ENCODE measurements around the gene LMNTD2. TPM values are rescaled to one million over a fixed set of nuclear protein-coding genes. Genes with fewer than 3 reads are reported as not detected.
A peak's percentile ranks its signal among the peaks of the same experiment; 100 is the strongest.

The LMNTD2 gene
- total and polyA plus RNA-seq, 2 experiments from 2014 or later = 7.3 to 15.9 TPM

DNA sequence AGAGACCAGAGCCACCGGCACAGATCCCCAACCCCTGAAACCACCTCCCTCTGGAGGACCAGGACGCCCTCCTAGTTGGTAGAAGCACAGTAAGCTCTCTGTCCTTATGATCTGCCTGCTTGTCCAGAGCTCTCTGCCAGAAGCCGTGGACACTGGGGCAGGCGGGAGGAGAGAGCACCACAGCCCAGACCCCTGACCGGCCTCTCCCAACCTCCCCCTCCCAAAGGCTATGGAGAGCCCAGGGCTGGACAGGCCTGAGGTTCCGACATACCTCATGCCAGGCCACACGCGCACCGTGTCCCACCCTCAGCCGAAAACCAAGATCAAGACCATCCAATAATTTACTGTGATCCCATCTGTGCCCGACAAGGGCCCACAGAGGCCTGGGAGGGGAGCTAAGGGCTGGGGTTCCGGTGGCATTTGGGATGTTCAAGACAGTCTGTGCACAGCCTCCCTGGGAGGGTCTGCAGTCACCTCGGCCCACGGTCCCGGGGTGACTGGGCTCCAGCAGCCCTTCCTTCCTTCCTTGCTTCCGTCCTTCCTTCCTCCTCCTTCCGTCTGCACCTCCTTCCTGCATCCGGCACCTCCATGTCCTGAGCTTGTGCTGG is 28.5 kb downstream of the LMNTD2 start:
- H3K27me3 ChIP-seq = no peaks in the 10 kb centered on the region
- no peaks in the 10 kb centered on the region for H3K36me3 ChIP-seq (replicated peaks; ENCODE audit: insufficient read depth, low read depth)
- H3K4me2 ChIP-seq = no peak overlapping the region
- peak; percentile 5 for DNase-seq (ENCODE audit: low spot score)
- no peak overlapping the region for H3K4me3 ChIP-seq
- H3K9me2 ChIP-seq (replicated peaks; ENCODE audit: insufficient read depth) = no peaks in the 10 kb centered on the region
- H4K20me1 ChIP-seq (ENCODE audit: insufficient read depth, poor library complexity, severe bottlenecking) = peaks cover 15% of the 10 kb centered on the region
- H3K27ac ChIP-seq = no peak overlapping the region
- H3K79me2 ChIP-seq = peaks cover 10% of the 10 kb centered on the region
- no peaks in the 10 kb centered on the region for H3K9me3 ChIP-seq (ENCODE audit: low read depth)
- TF ChIP-seq EZH2 (IDR thresholded peaks at IDR 0.05; ENCODE audit: borderline replicate concordance) (no peak), EZH2phosphoT487 (IDR thresholded peaks at IDR 0.05; ENCODE audit: low read depth, severe bottlenecking, unreplicated experiment) (no peak)
- TF ChIP-seq, protein P1, sequence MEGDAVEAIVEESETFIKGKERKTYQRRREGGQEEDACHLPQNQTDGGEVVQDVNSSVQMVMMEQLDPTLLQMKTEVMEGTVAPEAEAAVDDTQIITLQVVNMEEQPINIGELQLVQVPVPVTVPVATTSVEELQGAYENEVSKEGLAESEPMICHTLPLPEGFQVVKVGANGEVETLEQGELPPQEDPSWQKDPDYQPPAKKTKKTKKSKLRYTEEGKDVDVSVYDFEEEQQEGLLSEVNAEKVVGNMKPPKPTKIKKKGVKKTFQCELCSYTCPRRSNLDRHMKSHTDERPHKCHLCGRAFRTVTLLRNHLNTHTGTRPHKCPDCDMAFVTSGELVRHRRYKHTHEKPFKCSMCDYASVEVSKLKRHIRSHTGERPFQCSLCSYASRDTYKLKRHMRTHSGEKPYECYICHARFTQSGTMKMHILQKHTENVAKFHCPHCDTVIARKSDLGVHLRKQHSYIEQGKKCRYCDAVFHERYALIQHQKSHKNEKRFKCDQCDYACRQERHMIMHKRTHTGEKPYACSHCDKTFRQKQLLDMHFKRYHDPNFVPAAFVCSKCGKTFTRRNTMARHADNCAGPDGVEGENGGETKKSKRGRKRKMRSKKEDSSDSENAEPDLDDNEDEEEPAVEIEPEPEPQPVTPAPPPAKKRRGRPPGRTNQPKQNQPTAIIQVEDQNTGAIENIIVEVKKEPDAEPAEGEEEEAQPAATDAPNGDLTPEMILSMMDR (IDR thresholded peaks at IDR 0.05; ENCODE audit: poor library complexity) = no peak
- WGBS (ENCODE audit: low lambda C conversion rate, missing lambda C conversion rate) = 96% methylated on average over 16 of the region's 18 CpGs
- peaks cover 17% of the 10 kb centered on the region for H3K4me1 ChIP-seq (ENCODE audit: insufficient read depth)
- H2AFZ ChIP-seq = no peak overlapping the region

DNA sequence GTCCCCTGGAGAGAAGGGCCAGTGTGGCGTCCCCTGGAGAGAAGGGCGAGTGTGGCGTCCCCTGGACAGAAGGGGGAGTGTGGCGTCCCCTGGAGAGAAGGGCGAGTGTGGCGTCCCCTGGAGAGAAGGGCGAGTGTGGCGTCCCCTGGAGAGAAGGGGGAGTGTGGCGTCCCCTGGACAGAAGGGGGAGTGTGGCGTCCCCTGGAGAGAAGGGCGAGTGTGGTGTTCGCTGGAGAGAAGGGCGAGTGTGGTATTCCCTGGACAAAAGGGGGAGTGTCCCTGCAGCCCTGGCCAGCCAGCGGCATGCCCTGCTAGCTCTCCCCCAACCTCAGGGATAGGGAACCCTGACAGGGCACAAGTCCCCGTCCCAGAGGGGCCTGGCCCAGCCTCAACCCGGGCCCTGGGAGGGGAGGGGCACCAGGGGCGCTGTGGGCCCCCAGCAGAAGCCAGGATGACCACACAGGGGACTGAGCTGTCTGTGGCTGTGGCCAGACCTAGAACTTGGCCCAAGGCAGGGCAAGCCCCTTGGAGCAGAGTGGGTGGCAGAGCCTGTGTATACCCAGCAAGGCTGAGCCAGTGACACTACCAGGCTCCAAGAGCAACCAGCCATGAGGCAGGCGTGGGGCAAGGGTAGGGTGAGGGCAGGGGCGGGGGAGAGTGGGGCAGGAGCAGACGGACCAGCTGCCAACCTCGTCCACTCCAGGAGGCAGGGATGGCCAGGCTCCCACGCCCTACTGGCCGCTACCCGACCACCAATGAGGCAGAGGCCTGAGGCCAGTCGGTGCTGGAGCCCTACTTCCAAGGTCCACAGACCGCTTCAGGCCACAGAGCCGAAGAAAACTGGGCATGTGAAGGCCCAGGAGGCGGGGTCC is 29.3 kb downstream of the LMNTD2 start:
- Histone ChIP-seq H3K27me3 (no peaks in the 10 kb centered on the region), H3K27ac (no peak overlapping the region), H3K9me3 (ENCODE audit: low read depth) (no peaks in the 10 kb centered on the region), H3K4me1 (ENCODE audit: insufficient read depth) (peaks cover 8% of the 10 kb centered on the region), H3K36me3 (replicated peaks; ENCODE audit: insufficient read depth, low read depth) (no peaks in the 10 kb centered on the region), H3K4me2 (no peak overlapping the region), H4K20me1 (ENCODE audit: insufficient read depth, poor library complexity, severe bottlenecking) (peaks cover 15% of the 10 kb centered on the region), H3K4me3 (no peak overlapping the region), H3K79me2 (peaks cover 10% of the 10 kb centered on the region), H2AFZ (no peak overlapping the region), H3K9me2 (replicated peaks; ENCODE audit: insufficient read depth) (no peaks in the 10 kb centered on the region)
- WGBS (ENCODE audit: low lambda C conversion rate, missing lambda C conversion rate) = 93% methylated on average over 13 of the region's 28 CpGs
- TF ChIP-seq, protein P1 (IDR thresholded peaks at IDR 0.05; ENCODE audit: poor library complexity) = no peak
- TF ChIP-seq EZH2 (IDR thresholded peaks at IDR 0.05; ENCODE audit: borderline replicate concordance) = no peak
- no peak for TF ChIP-seq EZH2phosphoT487 (IDR thresholded peaks at IDR 0.05; ENCODE audit: low read depth, severe bottlenecking, unreplicated experiment)
- DNase-seq (ENCODE audit: low spot score) = peak; percentile 5

DNA sequence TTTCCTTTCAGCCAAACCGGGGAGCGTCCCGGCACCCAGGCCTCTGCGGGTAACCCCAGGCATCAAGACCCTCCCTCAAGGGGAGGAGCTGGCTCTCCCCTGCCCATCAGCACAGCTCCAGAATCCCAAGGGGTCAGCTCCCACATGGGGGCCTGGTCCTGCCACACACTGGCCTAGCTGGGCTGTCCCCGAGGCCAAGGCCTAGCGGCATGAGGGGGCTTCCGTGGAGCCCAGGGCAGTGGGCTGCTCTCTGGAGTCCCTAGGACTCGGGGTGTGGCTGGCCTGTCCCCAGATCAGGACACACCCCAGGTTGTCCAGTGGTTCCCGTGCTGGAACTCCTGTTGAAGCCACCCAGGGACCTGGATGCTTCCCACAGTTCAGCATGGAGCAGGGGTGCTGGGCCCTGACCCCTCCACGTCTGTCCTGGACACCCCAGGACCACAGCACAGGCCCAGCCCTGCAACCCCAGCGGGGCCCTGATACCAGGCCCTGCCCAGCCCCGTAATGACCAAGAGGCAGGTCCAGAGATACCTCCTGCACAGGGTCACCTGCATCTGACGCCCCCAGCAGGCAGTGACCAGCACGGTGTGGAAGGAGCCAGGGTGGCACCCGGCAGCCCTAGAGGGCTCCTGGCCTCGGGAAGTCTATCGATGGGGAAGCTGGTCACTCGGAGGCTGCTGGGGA is 30.7 kb downstream of the LMNTD2 start:
- H3K4me2 ChIP-seq = no peak overlapping the region
- no peaks in the 10 kb centered on the region for H3K36me3 ChIP-seq (replicated peaks; ENCODE audit: insufficient read depth, low read depth)
- DNase-seq (ENCODE audit: low spot score) = peak; percentile 5
- H3K9me2 ChIP-seq (replicated peaks; ENCODE audit: insufficient read depth) = no peaks in the 10 kb centered on the region
- H3K4me1 ChIP-seq (ENCODE audit: insufficient read depth) = peaks cover 6% of the 10 kb centered on the region
- H3K9me3 ChIP-seq (ENCODE audit: low read depth) = no peaks in the 10 kb centered on the region
- H3K27me3 ChIP-seq = no peaks in the 10 kb centered on the region
- no peak overlapping the region for H2AFZ ChIP-seq
- peaks cover 15% of the 10 kb centered on the region for H4K20me1 ChIP-seq (ENCODE audit: insufficient read depth, poor library complexity, severe bottlenecking)
- H3K4me3 ChIP-seq = no peak overlapping the region
- H3K79me2 ChIP-seq = peaks cover 9% of the 10 kb centered on the region
- no peak overlapping the region for H3K27ac ChIP-seq
- 91% methylated on average over 18 of the region's 18 CpGs for WGBS (ENCODE audit: low lambda C conversion rate, missing lambda C conversion rate)
- TF ChIP-seq, protein P1 (IDR thresholded peaks at IDR 0.05; ENCODE audit: poor library complexity) = no peak
- no peak for TF ChIP-seq EZH2 (IDR thresholded peaks at IDR 0.05; ENCODE audit: borderline replicate concordance)
- TF ChIP-seq EZH2phosphoT487 (IDR thresholded peaks at IDR 0.05; ENCODE audit: low read depth, severe bottlenecking, unreplicated experiment) = no peak
